ENCODE results near the gene CTDSP1. TPM values are rescaled to one million over a fixed set of nuclear protein-coding genes. Genes with fewer than 3 reads are reported as not detected.

Gene CTDSP1
- total RNA-seq, 2 donors from 2014 or later = 67.2 to 98.9 TPM

GRCh38 chr2:218406209-218406948 lies 6.7 kb downstream of the CTDSP1 start:
- intact Hi-C loops (cut with DNase I) = no loop called here
- DNase-seq (peak; percentile 97 to 98 (median 97)), ATAC-seq (peak; percentile 92)
- no peaks in the 10 kb centered on the region for H3K27me3 ChIP-seq
- H3K9me3 ChIP-seq = no peaks in the 10 kb centered on the region
- TF ChIP-seq POLR2A (IDR thresholded peaks at IDR 0.05) = peak; percentile 47 to 65 (median 53)
- TF ChIP-seq, protein P1, sequence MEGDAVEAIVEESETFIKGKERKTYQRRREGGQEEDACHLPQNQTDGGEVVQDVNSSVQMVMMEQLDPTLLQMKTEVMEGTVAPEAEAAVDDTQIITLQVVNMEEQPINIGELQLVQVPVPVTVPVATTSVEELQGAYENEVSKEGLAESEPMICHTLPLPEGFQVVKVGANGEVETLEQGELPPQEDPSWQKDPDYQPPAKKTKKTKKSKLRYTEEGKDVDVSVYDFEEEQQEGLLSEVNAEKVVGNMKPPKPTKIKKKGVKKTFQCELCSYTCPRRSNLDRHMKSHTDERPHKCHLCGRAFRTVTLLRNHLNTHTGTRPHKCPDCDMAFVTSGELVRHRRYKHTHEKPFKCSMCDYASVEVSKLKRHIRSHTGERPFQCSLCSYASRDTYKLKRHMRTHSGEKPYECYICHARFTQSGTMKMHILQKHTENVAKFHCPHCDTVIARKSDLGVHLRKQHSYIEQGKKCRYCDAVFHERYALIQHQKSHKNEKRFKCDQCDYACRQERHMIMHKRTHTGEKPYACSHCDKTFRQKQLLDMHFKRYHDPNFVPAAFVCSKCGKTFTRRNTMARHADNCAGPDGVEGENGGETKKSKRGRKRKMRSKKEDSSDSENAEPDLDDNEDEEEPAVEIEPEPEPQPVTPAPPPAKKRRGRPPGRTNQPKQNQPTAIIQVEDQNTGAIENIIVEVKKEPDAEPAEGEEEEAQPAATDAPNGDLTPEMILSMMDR (IDR thresholded peaks at IDR 0.05) = peak; percentile 61 to 94 (median 91)
- H3K4me3 ChIP-seq = no peak overlapping the region
- H3K36me3 ChIP-seq (replicated peaks in 1 of 2; ENCODE audit: insufficient read depth in 1 of 2, low read depth in 2 of 2) = peaks cover 7 to 14% of the 10 kb centered on the region in 2 donors
- H3K27ac ChIP-seq = peak overlapping the region; percentile 59 to 87 (median 83)
- 0% methylated on average over 11 to 45 of the region's 56 CpGs for WGBS, 2 donors
- H3K4me1 ChIP-seq = peaks cover 49% of the 10 kb centered on the region

DNA sequence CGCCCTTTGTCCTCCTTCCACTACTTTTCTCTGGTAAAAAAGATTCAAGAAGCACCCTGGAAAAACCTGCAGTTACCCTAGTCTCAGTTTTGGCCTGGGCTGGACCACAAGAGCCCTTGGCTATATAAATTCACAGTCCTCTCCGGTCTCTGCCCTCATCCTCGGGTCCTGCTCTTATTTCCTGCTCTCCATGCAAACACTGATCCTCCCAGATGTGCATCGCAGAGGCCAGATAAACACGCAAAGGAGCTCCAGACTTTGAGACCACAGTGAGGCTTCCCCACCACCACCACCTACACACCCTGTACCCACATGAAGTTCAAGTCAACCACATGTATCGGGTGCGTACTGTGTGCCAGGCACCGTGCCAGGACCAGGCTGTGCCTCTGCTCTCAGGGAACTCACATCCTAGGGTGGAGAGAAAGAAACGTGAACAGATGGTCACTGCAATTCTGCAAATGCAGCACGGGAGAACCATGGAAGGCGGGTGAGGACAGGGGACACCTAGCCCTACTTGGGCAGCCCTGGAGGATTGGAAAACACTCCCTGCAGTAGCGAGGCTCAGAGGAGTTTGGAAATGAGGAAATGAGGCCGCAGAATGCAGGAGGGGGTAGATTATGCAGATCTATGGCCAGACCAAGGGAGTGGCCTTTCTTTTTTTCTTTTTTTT lies 7.4 kb downstream of the CTDSP1 start:
- H3K27me3 ChIP-seq = no peaks in the 10 kb centered on the region
- ATAC-seq = peak; percentile 20
- no peaks in the 10 kb centered on the region for H3K9me3 ChIP-seq
- intact Hi-C loops (cut with DNase I) = no loop called here
- peaks cover 7 to 12% of the 10 kb centered on the region in 2 donors for H3K36me3 ChIP-seq (replicated peaks in 1 of 2; ENCODE audit: insufficient read depth in 1 of 2, low read depth in 2 of 2)
- no peak overlapping the region for H3K4me3 ChIP-seq
- H3K4me1 ChIP-seq = peaks cover 42% of the 10 kb centered on the region
- TF ChIP-seq, protein P1 (IDR thresholded peaks at IDR 0.05) = no peak
- peak; percentile 2 to 48 (median 35) for TF ChIP-seq POLR2A (IDR thresholded peaks at IDR 0.05)
- peak; percentile 73 to 82 (median 79) for DNase-seq
- H3K27ac ChIP-seq = peak overlapping the region; percentile 59 to 87 (median 83)
- 11 to 12% methylated on average over 13 of the region's 13 CpGs for WGBS, 2 donors

DNA sequence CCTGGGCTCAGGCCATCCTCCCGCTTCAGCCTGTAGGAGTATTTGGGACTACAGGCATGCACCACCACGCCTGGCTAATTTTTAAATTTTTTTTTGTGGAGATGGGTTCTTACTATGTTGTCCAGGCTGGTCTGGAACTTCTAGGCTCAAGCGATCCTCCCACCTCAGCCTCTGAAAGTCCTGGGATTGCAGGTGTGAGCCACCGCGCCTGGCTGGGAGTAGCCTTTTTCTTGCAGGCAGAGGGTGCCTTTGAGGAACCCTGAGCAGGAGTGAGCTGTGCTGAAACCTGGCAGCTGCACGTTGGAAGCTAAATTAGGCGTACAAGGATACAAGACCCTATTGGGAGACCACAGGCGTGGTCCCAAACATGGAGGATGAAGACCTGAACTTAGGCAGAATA lies 8.0 kb downstream of the CTDSP1 start:
- ATAC-seq = no peak
- Histone ChIP-seq H3K36me3 (replicated peaks in 1 of 2; ENCODE audit: insufficient read depth in 1 of 2, low read depth in 2 of 2) (peaks cover 6 to 7% of the 10 kb centered on the region in 2 donors), H3K27ac (no peak overlapping the region), H3K4me1 (peaks cover 36% of the 10 kb centered on the region), H3K27me3 (no peaks in the 10 kb centered on the region), H3K9me3 (no peaks in the 10 kb centered on the region), H3K4me3 (no peak overlapping the region)
- WGBS, 2 donors = 80 to 82% methylated on average over 6 to 8 of the region's 8 CpGs
- no peak for DNase-seq
- TF ChIP-seq, protein P1 (IDR thresholded peaks at IDR 0.05) = no peak
- no peak for TF ChIP-seq POLR2A (IDR thresholded peaks at IDR 0.05)
- intact Hi-C loops (cut with DNase I) = no loop called here

- intact Hi-C loops (cut with DNase I) = loop anchor here (10.0 kb wide), 2 partner anchors 46 to 226 kb away; no protein-coding TSS in a partner anchor
- Histone ChIP-seq H3K27ac (peak overlapping the region in 3 of 4 donors; percentile 53 to 79 (median 64)), H3K4me3 (no peak overlapping the region), H3K4me1 (peaks cover 39% of the 10 kb centered on the region), H3K27me3 (no peaks in the 10 kb centered on the region), H3K36me3 (replicated peaks in 1 of 2; ENCODE audit: insufficient read depth in 1 of 2, low read depth in 2 of 2) (no peaks in the 10 kb centered on the region), H3K9me3 (no peaks in the 10 kb centered on the region)
- WGBS, 2 donors = 86% methylated on average over 5 of the region's 5 CpGs; no CpG with 5 or more reads in 1 of the 2 donors
- DNase-seq (no peak), ATAC-seq (no peak)
- no peak for TF ChIP-seq POLR2A (IDR thresholded peaks at IDR 0.05)
- TF ChIP-seq, protein P1 (IDR thresholded peaks at IDR 0.05) = no peak
Observed at GRCh38 chr2:218418321-218418716, 18.7 kb downstream of the CTDSP1 start.

Measured in body of pancreas (tissue), 4 donors.